Neuronal stem cell (in vitro differentiated cells): Measurements from ENCODE around the gene GLI3.

Experiments
- DNase-seq: peaks from one replicate; pipeline ENCODE4 v3.0.0-alpha.2; 2013; ENCODE audit warnings: low spot score
- H2AFZ ChIP-seq: one replicate; pipeline ENCODE4 v1.6.1; 2013; ENCODE audit warnings: mild to moderate bottlenecking, low read length, inconsistent platforms
- H2AK5ac ChIP-seq: 2 replicates; pipeline ENCODE4 v1.6.1; 2013; ENCODE audit warnings: low read depth, mild to moderate bottlenecking, inconsistent platforms, low read length, moderate library complexity, mixed read lengths
- H2BK120ac ChIP-seq: 2 replicates; pipeline ENCODE4 v1.6.1; 2013; ENCODE audit warnings: low read depth, mild to moderate bottlenecking, inconsistent platforms, low read length, moderate library complexity, mixed read lengths
- H2BK12ac ChIP-seq: one replicate; pipeline ENCODE4 v1.6.1; 2013; ENCODE audit warnings: low read length, inconsistent platforms
- H2BK15ac ChIP-seq: 2 replicates; pipeline ENCODE4 v1.6.1; 2013; ENCODE audit warnings: mild to moderate bottlenecking, low read length, inconsistent platforms, mixed read lengths
- H2BK5ac ChIP-seq: one replicate; pipeline ENCODE4 v1.6.1; 2013; ENCODE audit warnings: inconsistent platforms, mild to moderate bottlenecking, low read length, moderate library complexity
- H3K14ac ChIP-seq: one replicate; pipeline ENCODE4 v1.6.1; 2013; ENCODE audit warnings: low read length, inconsistent platforms
- H3K18ac ChIP-seq: 2 replicates; pipeline ENCODE4 v1.6.1; 2013; ENCODE audit warnings: low read length, inconsistent platforms
- H3K23ac ChIP-seq: 2 replicates; pipeline ENCODE4 v1.6.1; 2013; ENCODE audit warnings: low read depth, mild to moderate bottlenecking, mixed read lengths, low read length, inconsistent platforms; ENCODE audit not compliant: poor library complexity
- H3K27ac ChIP-seq: replicated peaks from 3 replicates; pipeline ENCODE4 v1.5.1; 2013; ENCODE audit warnings: low read length, inconsistent platforms
- H3K27me3 ChIP-seq, 3 experiments: 2 replicates each; pipeline ENCODE4 v1.6.1; 2013; ENCODE audit warnings: low read length in 3 of 3, mild to moderate bottlenecking in 2 of 3, inconsistent platforms in 1 of 3, low read depth in 1 of 3, mixed read lengths in 1 of 3, moderate library complexity in 1 of 3; ENCODE audit not compliant: control insufficient read depth in 3 of 3, insufficient read depth in 3 of 3
- H3K36me3 ChIP-seq, 2 donors: replicated peaks in 1 of 2; 2 replicates each; pipeline ENCODE4 v1.6.1; 2013; ENCODE audit warnings: low read length in 2 of 2; ENCODE audit not compliant: control insufficient read depth in 2 of 2, insufficient read depth in 2 of 2
- H3K4ac ChIP-seq: 2 replicates; pipeline ENCODE4 v1.6.1; 2013; ENCODE audit warnings: inconsistent platforms, mild to moderate bottlenecking, low read length, moderate library complexity
- H3K4me1 ChIP-seq, 2 donors: 1 replicate in 1 of 2; 2 replicates in 1 of 2; pipeline ENCODE4 v1.6.1; 2013; ENCODE audit warnings: low read length in 2 of 2, low read depth in 1 of 2; ENCODE audit not compliant: control insufficient read depth in 2 of 2, insufficient read depth in 1 of 2
- H3K4me2 ChIP-seq: one replicate; pipeline ENCODE4 v1.6.1; 2013; ENCODE audit warnings: mild to moderate bottlenecking, low read length, inconsistent platforms; ENCODE audit not compliant: insufficient read depth, poor library complexity, severe bottlenecking
- H3K4me3 ChIP-seq, 2 donors: 2 replicates each; pipeline ENCODE4 v1.5.1; 2013; ENCODE audit warnings: low read length in 2 of 2, mild to moderate bottlenecking in 2 of 2, inconsistent platforms in 1 of 2, moderate library complexity in 1 of 2
- H3K79me1 ChIP-seq: one replicate; pipeline ENCODE4 v1.6.1; 2013; ENCODE audit warnings: low read depth, mild to moderate bottlenecking, inconsistent platforms, low read length, moderate library complexity
- H3K9ac ChIP-seq: one replicate; pipeline ENCODE4 v1.6.1; 2013; ENCODE audit warnings: mild to moderate bottlenecking, low read depth, low read length, inconsistent platforms; ENCODE audit not compliant: poor library complexity
- H3K9me3 ChIP-seq, 2 donors: replicated peaks in 1 of 2; 2 replicates each; pipeline versions ENCODE3 to v1.6.1; 2013; ENCODE audit warnings: low read length in 2 of 2, mild to moderate bottlenecking in 2 of 2, inconsistent platforms in 1 of 2, low read depth in 1 of 2, mixed read lengths in 1 of 2, moderate library complexity in 1 of 2; ENCODE audit not compliant: control insufficient read depth in 2 of 2, insufficient read depth in 1 of 2
- H4K8ac ChIP-seq: one replicate; pipeline ENCODE4 v1.6.1; 2013; ENCODE audit warnings: low read depth, mild to moderate bottlenecking, inconsistent platforms, low read length, moderate library complexity
- H4K91ac ChIP-seq: one replicate; pipeline ENCODE4 v1.6.1; 2013; ENCODE audit warnings: low read length, low read depth, mild to moderate bottlenecking, inconsistent platforms; ENCODE audit not compliant: poor library complexity
- WGBS, 2 donors: extraction: QIAGEN DNeasy Blood & Tissue Kit; methylation state at CpG; one replicate each; pipeline ENCODE4 v1.1.7; 2013; ENCODE audit warnings: missing lambda C conversion rate in 2 of 2, mixed read lengths in 1 of 2; ENCODE audit not compliant: insufficient read length in 2 of 2, insufficient replicate concordance in 1 of 2; ENCODE audit errors: extremely low coverage in 2 of 2; 5-methylcytosine and 5-hydroxymethylcytosine counted together

The GLI3 gene

DNA sequence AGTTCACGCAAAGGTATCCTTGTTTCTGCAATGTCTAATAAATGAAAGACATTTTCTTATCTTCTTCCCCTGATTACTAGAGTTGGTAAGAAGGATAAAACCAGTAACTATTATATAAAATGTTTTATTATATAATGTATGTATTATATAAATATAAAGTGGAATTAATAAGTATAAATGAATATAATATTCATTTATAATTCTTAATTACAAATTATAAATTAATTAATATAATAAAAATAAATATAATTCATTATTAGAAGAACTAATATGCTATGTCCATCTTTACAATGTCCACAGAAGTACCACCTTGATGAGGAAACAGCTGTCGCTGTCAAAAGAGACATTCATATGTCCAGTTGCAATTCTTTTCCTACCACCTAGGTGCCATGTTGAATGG is 177.7 kb downstream of the GLI3 start:
- Histone ChIP-seq H3K9ac (no peak overlapping the region), H3K79me1 (no peaks in the 10 kb centered on the region), H3K27me3 (no peaks in the 10 kb centered on the region), H2AFZ (no peak overlapping the region), H2BK5ac (no peak overlapping the region), H2BK15ac (no peak overlapping the region), H4K8ac (no peak overlapping the region), H3K27ac (no peak overlapping the region), H3K4me1 (peaks cover 0 to 2% of the 10 kb centered on the region in 2 donors), H2AK5ac (no peak overlapping the region), H2BK120ac (no peak overlapping the region), H3K9me3 (peaks cover 0 to 8% of the 10 kb centered on the region in 2 donors), H3K36me3 (peaks cover 2 to 40% of the 10 kb centered on the region in 2 donors), H3K4ac (no peak overlapping the region), H3K4me3 (no peak overlapping the region), H3K14ac (no peak overlapping the region), H3K4me2 (no peak overlapping the region), H3K18ac (no peak overlapping the region), H4K91ac (no peak overlapping the region), H3K23ac (no peak overlapping the region), H2BK12ac (no peak overlapping the region)
- no CpG with 5 or more reads among the region's 2 CpGs for WGBS, 2 donors
- no peak for DNase-seq

DNA sequence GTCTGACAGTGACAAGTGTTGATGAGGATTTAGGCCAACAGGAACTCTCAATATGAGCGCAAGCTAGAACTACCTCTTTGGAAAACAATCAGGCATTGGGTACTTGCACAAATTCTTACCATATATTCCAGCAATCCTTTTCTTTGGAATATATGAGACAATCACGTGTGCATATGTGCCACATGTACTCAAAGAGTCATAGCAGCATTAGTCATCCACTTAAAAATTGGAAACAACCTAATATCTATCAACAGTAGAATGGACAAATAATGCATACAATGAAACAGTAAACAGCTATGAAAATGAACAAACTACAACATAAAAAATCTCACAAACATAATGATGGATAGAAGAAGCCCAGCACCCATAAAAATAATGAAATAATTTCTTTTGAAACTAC is 179.7 kb downstream of the GLI3 start:
- no peak for DNase-seq
- Histone ChIP-seq H3K4ac (no peak overlapping the region), H3K23ac (no peak overlapping the region), H4K91ac (no peak overlapping the region), H3K4me2 (no peak overlapping the region), H3K9ac (no peak overlapping the region), H2BK15ac (no peak overlapping the region), H2BK5ac (no peak overlapping the region), H3K4me3 (no peak overlapping the region), H3K4me1 (peaks cover 0 to 4% of the 10 kb centered on the region in 2 donors), H4K8ac (no peak overlapping the region), H3K79me1 (no peaks in the 10 kb centered on the region), H2BK120ac (no peak overlapping the region), H3K18ac (no peak overlapping the region), H2BK12ac (no peak overlapping the region), H2AFZ (no peak overlapping the region), H3K27me3 (no peaks in the 10 kb centered on the region), H3K36me3 (peaks cover 2 to 56% of the 10 kb centered on the region in 2 donors), H2AK5ac (no peak overlapping the region), H3K14ac (no peak overlapping the region), H3K27ac (no peak overlapping the region), H3K9me3 (peaks cover 0 to 7% of the 10 kb centered on the region in 2 donors)
- no CpG with 5 or more reads among the region's 2 CpGs for WGBS, 2 donors

- Histone ChIP-seq H3K4ac (no peak overlapping the region), H2BK15ac (no peak overlapping the region), H3K18ac (peak overlapping the region; percentile 81), H3K4me2 (no peak overlapping the region), H3K79me1 (peaks cover 4% of the 10 kb centered on the region), H3K4me1 (peaks cover 0 to 8% of the 10 kb centered on the region in 2 donors), H3K27me3 (no peaks in the 10 kb centered on the region), H3K36me3 (peaks cover 8 to 70% of the 10 kb centered on the region in 2 donors), H3K14ac (peak overlapping the region; percentile 90), H3K4me3 (no peak overlapping the region), H3K9me3 (peaks cover 0 to 7% of the 10 kb centered on the region in 2 donors), H3K27ac (no peak overlapping the region), H2BK120ac (no peak overlapping the region), H4K91ac (no peak overlapping the region), H4K8ac (no peak overlapping the region), H3K9ac (no peak overlapping the region), H2BK5ac (no peak overlapping the region), H2AFZ (no peak overlapping the region), H3K23ac (no peak overlapping the region), H2BK12ac (no peak overlapping the region), H2AK5ac (no peak overlapping the region)
- DNase-seq = no peak
- no CpG with 5 or more reads among the region's 5 CpGs for WGBS, 2 donors
Measured at GRCh38 chr7:42055171-42055570, 181.8 kb downstream of the GLI3 start.

DNA sequence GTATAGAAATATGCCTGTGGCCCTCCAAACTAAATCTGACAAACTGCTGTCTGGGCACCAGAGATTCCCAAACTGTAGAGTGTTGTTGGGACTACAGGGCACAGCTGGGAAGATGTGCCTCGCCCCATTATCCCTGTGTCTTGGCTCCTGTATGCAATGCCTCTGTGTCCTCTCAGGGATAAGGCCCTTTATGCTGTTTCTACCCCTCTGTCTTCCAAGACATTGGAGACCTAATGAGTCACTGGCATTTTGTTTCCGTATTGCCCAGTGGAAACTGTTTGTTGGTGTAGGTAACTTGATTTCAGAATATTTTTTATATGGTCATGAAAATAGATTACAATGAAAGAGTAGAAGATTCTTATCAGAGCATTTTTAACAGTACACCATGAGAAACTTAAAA is 183.2 kb downstream of the GLI3 start:
- Histone ChIP-seq H3K4me1 (peaks cover 0 to 9% of the 10 kb centered on the region in 2 donors), H3K4me3 (no peak overlapping the region), H2BK12ac (no peak overlapping the region), H2BK15ac (no peak overlapping the region), H3K79me1 (peaks cover 4% of the 10 kb centered on the region), H3K9ac (no peak overlapping the region), H2AK5ac (no peak overlapping the region), H2BK120ac (no peak overlapping the region), H3K36me3 (peaks cover 11 to 73% of the 10 kb centered on the region in 2 donors), H2BK5ac (no peak overlapping the region), H3K23ac (no peak overlapping the region), H3K27ac (no peak overlapping the region), H3K9me3 (peaks cover 0 to 7% of the 10 kb centered on the region in 2 donors), H3K4ac (no peak overlapping the region), H4K8ac (no peak overlapping the region), H3K4me2 (no peak overlapping the region), H3K14ac (no peak overlapping the region), H4K91ac (no peak overlapping the region), H2AFZ (no peak overlapping the region), H3K18ac (no peak overlapping the region), H3K27me3 (no peaks in the 10 kb centered on the region)
- DNase-seq = no peak
- no CpG with 5 or more reads among the region's 2 CpGs for WGBS, 2 donors
